Measurements from ENCODE around the gene KATNAL1. TPM values are rescaled to one million over a fixed set of nuclear protein-coding genes. Genes with fewer than 3 reads are reported as not detected.
A peak's percentile ranks its signal among the peaks of the same experiment; 100 is the strongest.

Gene KATNAL1
- total RNA-seq: 10 to 100 TPM in 1 of 4 donors, 1 to 10 TPM in 3; 3.1 to 15.2 (median 4.2) TPM

- H3K4me3 ChIP-seq (ENCODE audit: low read depth, poor library complexity, severe bottlenecking): peak within 1 kb of the TSS; percentile 98
- intact Hi-C loops (cut with DNase I; ENCODE audit: low total_unique reads): no loop called here
- TF ChIP-seq POLR2A (IDR thresholded peaks at IDR 0.05) (no peak), CTCF (IDR thresholded peaks at IDR 0.05) (no peak)
- DNase-seq (ENCODE audit: low spot score in 2 of 2): peak; percentile 57 to 94
- WGBS, 2 donors: 0 to 2% methylated on average over 34 to 42 of the region's 71 CpGs
These were observed at the start of gene KATNAL1 for GRCh38 chr13:30307194-30307970. Gene KATNAL1, minus strand, starts transcription at chr13:30307551. Its CDS starts 23,774 bp downstream, at chr13:30283777.

- DNase-seq (ENCODE audit: low spot score in 2 of 2): no peak
- intact Hi-C loops (cut with DNase I; ENCODE audit: low total_unique reads): no loop called here
- TF ChIP-seq POLR2A (IDR thresholded peaks at IDR 0.05) (no peak), CTCF (IDR thresholded peaks at IDR 0.05) (no peak)
- no peak overlapping the region for H3K4me3 ChIP-seq (ENCODE audit: low read depth, poor library complexity, severe bottlenecking)
- 80 to 84% methylated on average over 6 of the region's 6 CpGs for WGBS, 2 donors
These were observed 48.5 kb upstream of the KATNAL1 start for GRCh38 chr13:30355839-30356238.

- intact Hi-C loops (cut with DNase I; ENCODE audit: low total_unique reads): no loop called here
- DNase-seq (ENCODE audit: low spot score in 2 of 2): peak in 1 of 2 donors; percentile 75
- 67 to 76% methylated on average over 7 of the region's 7 CpGs for WGBS, 2 donors
- no peak overlapping the region for H3K4me3 ChIP-seq (ENCODE audit: low read depth, poor library complexity, severe bottlenecking)
- TF ChIP-seq POLR2A (IDR thresholded peaks at IDR 0.05): no peak
These were observed 48.0 kb upstream of the KATNAL1 start for GRCh38 chr13:30355384-30355699.

- intact Hi-C loops (cut with DNase I; ENCODE audit: low total_unique reads): no loop called here
- TF ChIP-seq CTCF (IDR thresholded peaks at IDR 0.05) (no peak), POLR2A (IDR thresholded peaks at IDR 0.05) (no peak)
- DNase-seq (ENCODE audit: low spot score in 2 of 2): peak in 1 of 2 donors; percentile 71
- H3K4me3 ChIP-seq (ENCODE audit: low read depth, poor library complexity, severe bottlenecking): no peak overlapping the region
- WGBS, 2 donors: 75 to 76% methylated on average over 17 of the region's 17 CpGs
These were observed 47.4 kb upstream of the KATNAL1 start for GRCh38 chr13:30354493-30355383.

- H3K4me3 ChIP-seq (ENCODE audit: low read depth, poor library complexity, severe bottlenecking): no peak overlapping the region
- no peak for DNase-seq (ENCODE audit: low spot score in 2 of 2)
- intact Hi-C loops (cut with DNase I; ENCODE audit: low total_unique reads): no loop called here
- TF ChIP-seq POLR2A (IDR thresholded peaks at IDR 0.05) (no peak), CTCF (IDR thresholded peaks at IDR 0.05) (no peak)
- 86 to 88% methylated on average over 4 of the region's 4 CpGs for WGBS, 2 donors
These were observed 46.3 kb upstream of the KATNAL1 start for GRCh38 chr13:30353471-30354215.
